Activated CD4-positive, alpha-beta memory T cell treated with anti-CD3 and anti-CD28 coated beads for 36 hours (primary cell): Measurements from ENCODE around the gene FOXN4. TPM values are rescaled to one million over a fixed set of nuclear protein-coding genes. Genes with fewer than 3 reads are reported as not detected.

Experiments
- CTCF ChIA-PET: fragments of 350-600 bp; sonication (Branson Sonifier 250); formaldehyde crosslinking; loops from one replicate; lab custom pipeline; 2021; ENCODE audit warnings: antibody characterized with exemption, inconsistent platforms; lab: Charles Lee
- POLR2A ChIA-PET: fragments of 350-600 bp; sonication (Branson Sonifier 250); formaldehyde crosslinking; loops from one replicate; lab custom pipeline; 2021; ENCODE audit warnings: antibody characterized with exemption; lab: Charles Lee
- DNase-seq: peaks from one replicate; pipeline ENCODE4 v3.0.0-alpha.2; 2020
- H3K27ac Mint-ChIP-seq: one replicate; pipeline ENCODE4 v1.8.0; 2021; ENCODE audit warnings: mixed read lengths
- H3K27me3 Mint-ChIP-seq: one replicate; pipeline ENCODE4 v1.8.0; 2021; ENCODE audit warnings: mixed read lengths
- H3K36me3 Mint-ChIP-seq: one replicate; pipeline ENCODE4 v1.8.0; 2021; ENCODE audit warnings: mixed read lengths
- H3K4me1 Mint-ChIP-seq: one replicate; pipeline ENCODE4 v1.8.0; 2021; ENCODE audit warnings: low read depth, mixed read lengths
- H3K4me3 Mint-ChIP-seq: one replicate; pipeline ENCODE4 v1.8.0; 2021; ENCODE audit warnings: mild to moderate bottlenecking, mixed read lengths
- H3K9me3 Mint-ChIP-seq: one replicate; pipeline ENCODE4 v1.8.0; 2021; ENCODE audit warnings: mixed read lengths
- intact Hi-C: fragments of 100-400 bp; cut with micrococcal nuclease; formaldehyde crosslinking; loops from one replicate; pipeline ENCODE4 v1.15.1; 2023
- total RNA-seq, 2 experiments: library from RNA; stranded (reverse); gene quantifications; one replicate each; pipeline ENCODE4 v1.2.3, GENCODE V29; 2021

Gene FOXN4
- total RNA-seq, 2 experiments from 2014 or later = not detected

DNA sequence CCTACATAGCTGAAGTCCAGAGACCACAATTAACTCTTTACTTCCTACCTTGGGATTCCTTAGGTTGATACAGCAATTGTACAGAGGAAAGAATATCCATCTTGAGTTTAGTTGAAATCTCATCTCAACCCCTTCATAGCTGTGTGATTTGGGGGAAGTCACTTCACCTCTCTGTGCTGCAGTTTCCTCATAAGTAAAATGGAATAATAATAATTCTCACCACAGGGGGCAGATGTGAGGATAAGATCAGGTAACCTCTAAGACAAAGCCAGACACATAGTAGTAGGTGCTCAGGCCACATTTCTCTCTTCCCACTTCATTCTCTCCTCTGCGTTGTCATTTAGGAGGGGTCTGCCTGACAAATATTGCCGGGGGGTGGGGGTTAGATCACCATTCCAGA, 6.7 kb downstream of the FOXN4 start:
- Mint-ChIP-seq H3K9me3 (no peaks in the 10 kb centered on the region), H3K4me3 (no peak overlapping the region), H3K27me3 (peaks cover 26% of the 10 kb centered on the region), H3K4me1 (no peaks in the 10 kb centered on the region), H3K27ac (no peak overlapping the region), H3K36me3 (no peaks in the 10 kb centered on the region)
- POLR2A ChIA-PET = no interaction called here
- intact Hi-C loops = no loop called here
- DNase-seq = no peak
- CTCF ChIA-PET = interaction anchor here (0.7 to 1.0 kb wide), 2 partner anchors 17 to 147 kb away, joined by 3 read pairs; no protein-coding TSS in a partner anchor

DNA sequence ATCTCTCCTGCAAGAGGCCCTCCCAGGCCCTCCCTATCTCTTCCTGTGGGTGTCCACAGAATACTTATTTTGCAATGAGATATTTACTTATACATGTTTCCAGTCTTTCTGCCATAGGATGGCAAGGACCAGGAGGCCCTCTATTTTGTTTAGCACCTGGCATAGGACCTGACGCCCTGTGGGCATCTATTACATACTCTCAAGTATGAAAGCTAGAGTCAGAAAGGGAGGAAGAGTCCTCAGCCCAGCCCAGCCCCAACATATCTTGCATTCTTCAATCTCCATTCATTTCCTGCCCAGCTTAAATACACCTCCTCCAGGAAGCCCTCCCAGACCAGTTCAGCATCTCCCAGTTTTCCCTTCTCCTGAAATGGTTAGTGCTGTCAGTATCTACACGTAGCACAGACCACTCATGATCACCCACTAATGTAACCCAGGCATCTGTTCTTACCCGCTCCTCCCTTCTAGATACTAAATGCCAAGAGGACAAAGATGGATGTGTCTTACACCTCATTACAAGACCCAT, 7.4 kb downstream of the FOXN4 start:
- intact Hi-C loops = no loop called here
- H3K36me3 Mint-ChIP-seq = no peaks in the 10 kb centered on the region
- no peak for DNase-seq
- no peaks in the 10 kb centered on the region for H3K4me1 Mint-ChIP-seq
- no peak overlapping the region for H3K4me3 Mint-ChIP-seq
- H3K27ac Mint-ChIP-seq = no peak overlapping the region
- peaks cover 20% of the 10 kb centered on the region for H3K27me3 Mint-ChIP-seq
- H3K9me3 Mint-ChIP-seq = no peaks in the 10 kb centered on the region
- CTCF ChIA-PET = interaction anchor here (0.7 to 1.0 kb wide), 3 partner anchors 17 to 162 kb away, joined by 3 read pairs; no protein-coding TSS in a partner anchor
- POLR2A ChIA-PET = no interaction called here

DNA sequence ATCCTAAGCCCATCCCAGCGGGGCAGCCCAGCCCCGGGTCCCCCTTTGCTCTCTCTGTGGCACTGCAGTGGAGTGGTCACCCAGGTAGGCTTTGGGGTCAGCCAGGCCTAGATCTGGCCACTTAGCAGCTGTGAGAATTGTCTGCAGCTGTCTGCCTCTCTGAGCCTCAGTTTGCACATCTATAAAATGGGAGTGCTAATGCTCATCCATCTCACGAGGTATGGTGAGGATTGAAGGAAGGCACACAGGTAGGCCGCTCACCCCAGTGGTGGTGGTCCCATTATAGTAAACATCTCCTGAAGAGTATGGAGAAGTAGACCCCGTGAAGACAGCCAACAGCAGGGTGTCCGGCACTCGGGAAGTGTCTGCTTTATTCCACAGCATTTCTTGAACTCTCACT, 9.2 kb downstream of the FOXN4 start:
- H3K27me3 Mint-ChIP-seq = peaks cover 16% of the 10 kb centered on the region
- H3K36me3 Mint-ChIP-seq = no peaks in the 10 kb centered on the region
- no peak for DNase-seq
- no peaks in the 10 kb centered on the region for H3K9me3 Mint-ChIP-seq
- ChIA-PET CTCF (no interaction called here), POLR2A (no interaction called here)
- H3K4me3 Mint-ChIP-seq = no peak overlapping the region
- intact Hi-C loops = no loop called here
- no peak overlapping the region for H3K27ac Mint-ChIP-seq
- no peaks in the 10 kb centered on the region for H3K4me1 Mint-ChIP-seq

DNA sequence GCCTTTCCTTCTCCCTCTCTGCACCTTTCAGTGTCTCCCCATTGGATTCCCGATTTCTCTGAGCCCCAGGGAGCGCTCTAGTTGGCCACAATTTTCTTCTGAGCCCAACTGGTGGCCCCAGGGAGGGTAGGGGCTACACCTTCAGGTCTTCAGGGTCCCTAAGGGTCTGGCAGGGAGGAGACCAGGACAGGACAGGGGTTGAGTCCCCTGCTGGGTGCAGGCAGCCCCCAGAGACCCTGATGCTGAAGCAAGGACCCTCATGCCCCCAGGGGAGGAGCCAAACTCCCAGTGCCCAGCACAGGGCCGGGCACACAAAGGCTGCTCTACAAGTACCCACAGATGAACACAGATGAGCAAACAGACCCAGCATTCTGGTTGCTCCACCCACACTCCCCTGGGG, 12.7 kb downstream of the FOXN4 start:
- Mint-ChIP-seq H3K36me3 (no peaks in the 10 kb centered on the region), H3K4me3 (no peak overlapping the region), H3K27ac (no peak overlapping the region), H3K9me3 (no peaks in the 10 kb centered on the region), H3K4me1 (no peaks in the 10 kb centered on the region), H3K27me3 (peaks cover 20% of the 10 kb centered on the region)
- no peak for DNase-seq
- CTCF ChIA-PET = no interaction called here
- POLR2A ChIA-PET = no interaction called here
- intact Hi-C loops = no loop called here

DNA sequence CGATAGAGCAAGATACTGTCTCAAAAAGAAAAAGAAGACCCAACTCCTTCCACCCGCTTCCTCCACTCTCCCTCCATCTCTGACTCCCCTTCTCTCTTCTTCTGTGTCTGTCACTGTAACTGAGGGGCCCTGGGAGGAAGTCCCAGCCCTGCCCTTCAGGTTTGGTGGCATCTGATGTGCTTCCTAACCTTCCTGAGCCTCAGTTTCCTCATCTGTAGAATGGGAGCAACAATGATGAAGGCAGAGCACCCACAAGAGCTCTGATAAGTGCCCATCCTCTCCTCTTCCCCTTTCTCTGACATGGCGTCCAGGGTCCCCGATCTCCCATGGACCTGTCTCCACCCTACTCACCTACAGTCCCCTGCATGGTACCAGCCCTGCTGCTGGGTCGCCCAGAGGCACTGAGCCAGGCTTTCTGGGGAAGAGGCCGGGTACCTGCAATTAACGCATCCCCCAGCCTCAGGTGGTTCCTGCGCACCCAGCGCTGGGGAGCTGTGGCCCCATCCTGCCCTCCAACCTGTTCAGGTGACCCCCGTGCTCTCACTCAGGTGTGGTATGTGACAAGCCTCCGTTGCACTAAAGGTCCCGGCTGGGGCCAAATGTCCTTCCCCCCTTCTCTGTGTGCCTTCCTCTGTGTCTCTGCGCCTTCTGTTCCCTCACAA, 13.2 kb downstream of the FOXN4 start:
- H3K9me3 Mint-ChIP-seq = no peaks in the 10 kb centered on the region
- intact Hi-C loops = no loop called here
- no peak overlapping the region for H3K4me3 Mint-ChIP-seq
- DNase-seq = no peak
- H3K27ac Mint-ChIP-seq = no peak overlapping the region
- H3K36me3 Mint-ChIP-seq = no peaks in the 10 kb centered on the region
- POLR2A ChIA-PET = no interaction called here
- H3K4me1 Mint-ChIP-seq = no peaks in the 10 kb centered on the region
- peaks cover 23% of the 10 kb centered on the region for H3K27me3 Mint-ChIP-seq
- CTCF ChIA-PET = no interaction called here

DNA sequence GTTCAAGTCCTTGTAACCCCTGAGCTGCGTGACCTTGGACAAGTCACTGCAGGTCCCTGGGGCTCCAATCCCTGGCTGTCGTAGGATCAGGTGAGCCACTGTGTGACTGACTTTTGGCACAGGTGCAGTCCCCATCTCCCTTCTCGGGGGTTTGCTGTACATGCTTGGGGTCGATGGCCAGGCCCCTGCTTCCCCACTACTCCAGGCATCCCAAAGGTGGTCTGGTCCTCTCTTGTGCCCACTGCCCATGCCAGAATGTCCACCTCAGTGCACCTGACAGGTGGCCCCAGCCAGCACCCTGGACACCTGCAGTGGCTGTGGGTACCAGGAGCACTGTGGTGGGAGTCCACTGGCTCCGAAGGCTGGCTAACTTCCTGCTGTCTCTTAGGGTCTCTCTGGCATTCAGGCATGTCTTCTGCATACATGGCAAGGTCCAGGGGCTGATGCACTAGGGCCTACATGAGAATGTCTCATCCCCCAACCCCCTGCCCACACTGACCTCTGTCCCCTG, 14.7 kb downstream of the FOXN4 start:
- CTCF ChIA-PET = no interaction called here
- Mint-ChIP-seq H3K27me3 (peaks cover 25% of the 10 kb centered on the region), H3K4me1 (no peaks in the 10 kb centered on the region), H3K4me3 (no peak overlapping the region), H3K36me3 (no peaks in the 10 kb centered on the region), H3K27ac (no peak overlapping the region), H3K9me3 (no peaks in the 10 kb centered on the region)
- intact Hi-C loops = no loop called here
- DNase-seq = no peak
- POLR2A ChIA-PET = no interaction called here

DNA sequence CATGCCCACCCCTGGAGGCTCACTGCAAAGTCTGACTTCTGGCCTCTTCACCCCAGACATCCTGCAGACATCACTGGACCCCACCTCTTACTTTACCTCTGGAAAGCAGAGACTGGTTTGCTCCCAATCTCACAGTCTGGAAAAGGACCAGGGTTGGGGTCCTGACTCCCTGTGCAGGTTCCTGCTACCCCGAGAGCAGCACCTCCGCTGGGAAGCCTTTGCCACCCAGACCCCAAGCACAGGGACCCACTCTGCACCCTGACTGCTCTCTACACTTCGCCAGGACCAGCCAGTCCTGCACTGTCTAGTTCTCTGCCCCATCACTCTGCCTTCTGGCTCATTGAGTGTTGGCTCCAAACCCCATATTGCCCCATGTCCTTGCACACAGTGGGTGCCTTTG, 16.0 kb downstream of the FOXN4 start:
- CTCF ChIA-PET = no interaction called here
- no peak overlapping the region for H3K4me3 Mint-ChIP-seq
- intact Hi-C loops = no loop called here

DNA sequence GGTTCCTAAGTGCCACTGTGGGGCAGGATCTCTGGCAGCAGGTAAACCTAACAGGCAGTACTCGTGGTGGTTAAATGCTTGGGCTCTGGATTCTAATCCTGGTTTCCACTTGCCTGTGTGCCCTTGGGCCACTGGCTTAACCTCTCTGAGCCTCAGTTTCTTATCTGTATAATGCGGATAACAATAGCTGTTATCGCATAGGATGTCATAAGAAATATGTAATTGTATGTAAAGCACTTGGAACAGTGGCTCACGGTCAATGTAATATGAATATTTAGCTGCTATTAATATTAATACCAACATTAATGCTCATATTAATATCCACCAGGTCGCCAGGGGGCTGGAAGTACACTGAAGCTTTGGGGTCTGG, 16.8 kb downstream of the FOXN4 start:
- CTCF ChIA-PET = no interaction called here
- no peak for DNase-seq
- H3K9me3 Mint-ChIP-seq = no peaks in the 10 kb centered on the region
- POLR2A ChIA-PET = no interaction called here
- peaks cover 27% of the 10 kb centered on the region for H3K27me3 Mint-ChIP-seq
- H3K4me1 Mint-ChIP-seq = no peaks in the 10 kb centered on the region
- intact Hi-C loops = no loop called here
- H3K36me3 Mint-ChIP-seq = no peaks in the 10 kb centered on the region
- H3K4me3 Mint-ChIP-seq = no peak overlapping the region
- H3K27ac Mint-ChIP-seq = no peak overlapping the region

More for the DNA sequence above, 16.0 kb downstream of the FOXN4 start:
- H3K27ac Mint-ChIP-seq = no peak overlapping the region
- H3K36me3 Mint-ChIP-seq = no peaks in the 10 kb centered on the region
- DNase-seq = no peak
- H3K9me3 Mint-ChIP-seq = no peaks in the 10 kb centered on the region
- POLR2A ChIA-PET = no interaction called here
- H3K4me1 Mint-ChIP-seq = no peaks in the 10 kb centered on the region
- H3K27me3 Mint-ChIP-seq = peaks cover 27% of the 10 kb centered on the region

DNA sequence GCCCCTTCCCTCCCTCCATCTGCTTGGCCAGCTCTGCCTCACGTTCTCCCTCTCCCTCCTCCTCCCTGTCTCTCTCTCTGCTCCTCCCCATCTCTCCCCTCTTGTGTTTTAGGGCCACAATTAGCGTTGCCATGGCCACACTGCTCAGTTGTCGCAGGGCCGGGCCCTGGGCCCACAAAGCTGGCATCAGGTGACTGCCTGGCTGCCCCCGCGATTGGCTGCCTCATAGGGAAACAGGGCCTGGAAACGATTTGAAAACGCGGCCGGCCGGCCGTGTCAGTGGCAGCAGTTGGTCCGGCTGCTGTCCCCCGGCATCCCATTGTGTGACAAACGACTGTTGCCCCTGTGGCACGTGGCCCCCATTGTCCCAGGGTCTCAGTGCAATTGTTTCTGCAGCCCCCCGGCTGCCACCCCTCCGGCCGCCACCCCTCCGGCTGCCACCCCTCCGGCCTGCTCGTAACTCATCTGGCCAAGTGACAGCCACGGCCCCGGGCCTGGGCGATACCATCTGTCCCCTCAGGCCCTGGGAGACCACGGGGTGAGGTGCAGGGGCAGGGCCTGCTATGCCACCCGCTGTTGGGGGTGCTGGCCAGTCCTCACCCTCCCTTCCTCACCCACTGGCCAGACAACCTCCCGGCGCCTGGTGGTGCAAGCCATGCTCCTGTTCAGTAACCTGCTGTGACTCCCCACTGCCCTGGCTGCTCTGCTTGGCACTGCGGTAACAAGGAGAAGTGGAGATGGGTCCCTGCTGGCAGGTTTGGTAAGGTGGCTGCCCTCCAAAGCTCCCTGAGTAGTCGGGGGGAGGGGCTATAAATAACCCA, 17.4 kb downstream of the FOXN4 start:
- Mint-ChIP-seq H3K36me3 (no peaks in the 10 kb centered on the region), H3K4me3 (no peak overlapping the region), H3K27me3 (peaks cover 27% of the 10 kb centered on the region), H3K4me1 (no peaks in the 10 kb centered on the region), H3K9me3 (no peaks in the 10 kb centered on the region), H3K27ac (no peak overlapping the region)
- no peak for DNase-seq
- ChIA-PET POLR2A (no interaction called here), CTCF (no interaction called here)
- intact Hi-C loops = no loop called here

DNA sequence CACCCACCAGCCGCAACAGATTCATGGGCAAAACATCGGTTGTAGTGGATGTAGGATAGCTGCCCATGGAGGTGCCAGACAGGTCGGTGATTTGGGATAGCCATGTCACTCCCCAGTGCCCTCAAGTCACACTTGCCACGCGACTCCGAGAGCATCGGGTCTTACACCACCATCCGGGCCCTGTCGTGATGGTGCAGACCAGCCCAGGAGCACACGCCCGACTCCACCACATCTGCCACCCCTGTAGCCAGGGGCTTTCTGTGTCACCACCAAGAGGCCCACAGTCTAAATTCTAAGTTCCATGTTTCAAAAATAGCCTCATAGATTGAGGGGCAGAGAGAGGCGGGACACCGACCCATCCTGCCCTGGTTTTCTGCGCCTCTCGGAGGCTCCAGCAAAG, 18.0 kb downstream of the FOXN4 start:
- POLR2A ChIA-PET = no interaction called here
- H3K27ac Mint-ChIP-seq = no peak overlapping the region
- intact Hi-C loops = no loop called here
- DNase-seq = no peak
- H3K4me1 Mint-ChIP-seq = no peaks in the 10 kb centered on the region
- H3K9me3 Mint-ChIP-seq = no peaks in the 10 kb centered on the region
- CTCF ChIA-PET = no interaction called here
- no peaks in the 10 kb centered on the region for H3K36me3 Mint-ChIP-seq
- H3K27me3 Mint-ChIP-seq = peaks cover 27% of the 10 kb centered on the region
- no peak overlapping the region for H3K4me3 Mint-ChIP-seq

DNA sequence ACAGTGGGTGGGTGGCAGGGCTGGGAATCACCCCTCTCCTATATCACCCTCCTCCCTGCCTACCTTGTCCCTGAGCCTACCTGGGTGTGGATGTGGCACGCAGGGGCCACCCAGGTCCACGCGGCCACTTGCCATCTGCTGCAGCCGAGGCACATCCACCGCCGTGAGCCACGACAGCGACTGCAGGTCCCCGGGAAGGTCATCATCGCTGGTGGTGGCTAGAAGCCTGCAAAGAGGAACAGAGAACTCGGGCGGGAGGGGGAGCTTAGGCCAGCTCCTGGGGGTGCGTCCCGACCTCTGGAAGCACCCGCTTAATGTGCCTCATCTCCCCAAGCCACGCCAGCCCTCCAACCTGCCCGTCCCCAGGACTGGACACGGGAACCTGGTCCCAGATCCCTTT, 19.0 kb downstream of the FOXN4 start:
- peaks cover 22% of the 10 kb centered on the region for H3K27me3 Mint-ChIP-seq
- no peaks in the 10 kb centered on the region for H3K9me3 Mint-ChIP-seq
- H3K4me3 Mint-ChIP-seq = no peak overlapping the region
- CTCF ChIA-PET = interaction anchor here (0.6 to 0.8 kb wide), 2 partner anchors 26 to 95 kb away, joined by 3 to 4 read pairs; no protein-coding TSS in a partner anchor
- H3K27ac Mint-ChIP-seq = no peak overlapping the region
- no peaks in the 10 kb centered on the region for H3K4me1 Mint-ChIP-seq
- H3K36me3 Mint-ChIP-seq = no peaks in the 10 kb centered on the region
- intact Hi-C loops = no loop called here
- no peak for DNase-seq
- POLR2A ChIA-PET = no interaction called here

DNA sequence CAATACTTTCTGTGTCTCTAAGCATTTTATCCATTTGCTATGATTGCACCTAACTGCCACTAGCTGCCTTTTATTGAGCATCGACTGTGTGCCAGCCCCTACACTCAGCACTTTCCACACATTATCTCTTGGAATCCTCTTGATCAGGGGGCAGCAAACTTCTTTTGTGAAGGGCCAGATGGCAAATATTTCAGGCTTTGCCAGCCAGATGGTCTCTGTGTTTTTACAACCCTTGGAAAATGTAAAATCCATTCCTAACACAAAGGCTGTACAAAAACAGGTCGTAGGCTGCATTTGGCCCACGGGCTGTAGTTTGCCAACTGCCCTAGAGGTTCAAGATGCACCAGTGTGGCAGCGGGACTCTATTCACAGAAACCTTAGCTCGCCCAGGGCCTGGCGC, 19.5 kb downstream of the FOXN4 start:
- Mint-ChIP-seq H3K4me1 (no peaks in the 10 kb centered on the region), H3K27me3 (peaks cover 18% of the 10 kb centered on the region), H3K4me3 (no peak overlapping the region), H3K9me3 (no peaks in the 10 kb centered on the region), H3K27ac (no peak overlapping the region), H3K36me3 (no peaks in the 10 kb centered on the region)
- POLR2A ChIA-PET = no interaction called here
- no peak for DNase-seq
- CTCF ChIA-PET = no interaction called here
- intact Hi-C loops = no loop called here
